Breast epithelium (tissue), 4 donors: ENCODE data around the gene CYP26B1. TPM values are rescaled to one million over a fixed set of nuclear protein-coding genes. Genes with fewer than 3 reads are reported as not detected.
"Not testable (repeated sequence)": the region's sequence is repeated elsewhere in the genome, so short reads cannot be mapped to it uniquely, and the experiment has no call there.

Experiments used
- DNase-seq, 2 donors: peaks; one replicate each; pipeline ENCODE4 v3.0.0-alpha.2; 2019; ENCODE audit warnings: low spot score in 2 of 2
- H3K27ac ChIP-seq, 2 donors: fragments of 200-600 bp; sonication (generic) in 1 of 2; one replicate each; pipeline ENCODE4 v1.5.1; 2016 to 2019; ENCODE audit warnings: mild to moderate bottlenecking in 1 of 2
- H3K27me3 ChIP-seq, 2 donors: fragments of 200-600 bp; sonication (generic) in 1 of 2; one replicate each; pipeline versions ENCODE4 v1.5.1 to v1.6.0; 2017 to 2019; ENCODE audit warnings: control low read depth in 1 of 2, mild to moderate bottlenecking in 1 of 2
- H3K36me3 ChIP-seq: fragments of 200-600 bp; one replicate; pipeline ENCODE4 v1.5.1; 2019
- H3K4me1 ChIP-seq, 2 donors: fragments of 200-600 bp; sonication (generic); one replicate each; pipeline ENCODE4 v1.5.1; 2016 to 2019; ENCODE audit warnings: control low read depth in 1 of 2
- H3K4me3 ChIP-seq, 3 donors: fragments of 200-600 bp; sonication (generic); 1 replicate in 2 of 3; 2 replicates in 1 of 3; pipeline ENCODE4 v1.5.1; 2016 to 2019; ENCODE audit warnings: mild to moderate bottlenecking in 3 of 3, moderate library complexity in 2 of 3
- H3K9me3 ChIP-seq, 2 donors: fragments of 200-600 bp; sonication (generic) in 1 of 2; one replicate each; pipeline ENCODE4 v1.5.1; 2016 to 2019; ENCODE audit warnings: control low read depth in 1 of 2
- POLR2A ChIP-seq: fragments of 450-650 bp; IDR thresholded peaks from one replicate; pipeline ENCODE4 v1.6.1; 2016; ENCODE audit warnings: antibody characterized with exemption, mild to moderate bottlenecking, moderate library complexity
- POLR2AphosphoS5 ChIP-seq, 3 donors: sonication (generic); formaldehyde crosslinking; IDR thresholded peaks; one replicate each; pipeline ENCODE4 v1.6.1; 2017; ENCODE audit warnings: antibody characterized with exemption in 3 of 3
- intact Hi-C: fragments of 100-400 bp; cut with DNase I; formaldehyde crosslinking; loops from one replicate; pipeline ENCODE4 v1.15.1; 2023; ENCODE audit warnings: low total_unique reads
- total RNA-seq, 3 donors: library from RNA; depleted of rRNA; stranded (reverse); fragments of >200 nt; gene quantifications; one replicate each; pipeline ENCODE4 v1.1.0, GENCODE V29; 2016
- TF ChIP-seq, protein P1 (sequence below), 3 donors: fragments of 450-650 bp; IDR thresholded peaks; one replicate each; pipeline ENCODE4 v1.5.1; 2016 to 2017; ENCODE audit warnings: antibody characterized with exemption in 3 of 3, mild to moderate bottlenecking in 3 of 3, moderate library complexity in 3 of 3

CYP26B1 gene
- total RNA-seq, 3 donors from 2014 or later, result 3.8 to 41.6 (median 3.9) TPM

DNA sequence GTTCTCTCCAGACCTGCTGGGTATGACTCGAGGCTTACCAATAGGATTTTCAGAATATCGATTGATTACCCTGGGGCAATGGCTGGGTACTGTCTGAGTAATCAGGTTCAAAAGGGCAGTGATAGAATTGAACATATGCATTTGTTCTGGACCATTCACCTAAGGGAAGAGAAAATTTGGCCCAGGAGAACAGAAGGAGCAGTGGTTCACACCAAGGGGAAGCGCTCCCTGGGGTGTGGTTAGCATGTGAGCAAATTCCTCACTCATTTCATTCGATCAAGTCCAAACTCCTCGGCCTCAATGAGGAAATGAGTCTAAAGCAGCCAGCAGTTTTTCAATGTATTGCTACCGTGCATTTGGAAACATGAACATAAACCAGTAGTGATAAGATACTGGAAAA, 55.6 kb downstream of the CYP26B1 start:
- H3K4me3 ChIP-seq, result no peak overlapping the region
- DNase-seq, result no peak
- H3K36me3 ChIP-seq, result no peaks in the 10 kb centered on the region

DNA sequence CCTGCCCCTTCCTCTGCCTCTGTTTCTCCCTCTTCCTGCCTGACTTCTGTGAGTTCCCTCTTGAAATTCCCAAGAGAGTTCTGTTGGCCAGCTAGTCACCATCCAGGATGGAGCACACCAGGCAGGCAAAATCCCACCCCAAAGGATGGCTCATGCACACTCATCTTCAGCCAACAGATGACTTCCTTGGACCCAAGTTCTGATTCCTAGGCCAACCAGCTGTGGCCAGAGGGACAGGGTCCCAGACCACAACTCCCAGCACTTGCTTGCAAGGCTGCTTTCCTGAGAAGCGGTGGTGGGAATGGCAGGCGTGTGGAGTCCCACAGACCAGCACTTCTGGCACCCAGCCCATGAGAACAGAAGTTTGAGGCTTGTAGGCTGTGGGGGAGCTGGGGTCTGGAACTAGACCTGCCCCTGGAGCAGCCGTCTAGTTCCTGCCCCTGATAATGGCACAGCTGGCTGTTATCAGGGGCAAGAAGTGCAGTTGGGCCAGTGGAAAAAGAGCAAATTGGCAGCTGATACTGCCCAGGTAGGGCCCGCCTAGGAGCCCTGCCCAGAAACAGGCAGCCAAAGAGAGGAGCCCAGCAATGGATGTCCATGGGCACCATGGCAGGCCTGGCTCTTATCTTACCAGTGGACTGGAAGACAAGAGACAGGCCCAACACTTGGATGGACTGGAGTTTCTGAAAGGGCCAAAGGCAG, 56.7 kb downstream of the CYP26B1 start:
- H3K36me3 ChIP-seq, result no peaks in the 10 kb centered on the region
- H3K27me3 ChIP-seq, result no peaks in the 10 kb centered on the region
- no peaks in the 10 kb centered on the region for H3K4me1 ChIP-seq
- H3K4me3 ChIP-seq, result no peak overlapping the region
- DNase-seq, result peak in 1 of 2 donors; percentile 12
- H3K27ac ChIP-seq, result no peak overlapping the region
- no peaks in the 10 kb centered on the region for H3K9me3 ChIP-seq
- no peak for TF ChIP-seq POLR2A
- no peak for TF ChIP-seq POLR2AphosphoS5 (IDR thresholded peaks at IDR 0.05)
- TF ChIP-seq, protein P1, sequence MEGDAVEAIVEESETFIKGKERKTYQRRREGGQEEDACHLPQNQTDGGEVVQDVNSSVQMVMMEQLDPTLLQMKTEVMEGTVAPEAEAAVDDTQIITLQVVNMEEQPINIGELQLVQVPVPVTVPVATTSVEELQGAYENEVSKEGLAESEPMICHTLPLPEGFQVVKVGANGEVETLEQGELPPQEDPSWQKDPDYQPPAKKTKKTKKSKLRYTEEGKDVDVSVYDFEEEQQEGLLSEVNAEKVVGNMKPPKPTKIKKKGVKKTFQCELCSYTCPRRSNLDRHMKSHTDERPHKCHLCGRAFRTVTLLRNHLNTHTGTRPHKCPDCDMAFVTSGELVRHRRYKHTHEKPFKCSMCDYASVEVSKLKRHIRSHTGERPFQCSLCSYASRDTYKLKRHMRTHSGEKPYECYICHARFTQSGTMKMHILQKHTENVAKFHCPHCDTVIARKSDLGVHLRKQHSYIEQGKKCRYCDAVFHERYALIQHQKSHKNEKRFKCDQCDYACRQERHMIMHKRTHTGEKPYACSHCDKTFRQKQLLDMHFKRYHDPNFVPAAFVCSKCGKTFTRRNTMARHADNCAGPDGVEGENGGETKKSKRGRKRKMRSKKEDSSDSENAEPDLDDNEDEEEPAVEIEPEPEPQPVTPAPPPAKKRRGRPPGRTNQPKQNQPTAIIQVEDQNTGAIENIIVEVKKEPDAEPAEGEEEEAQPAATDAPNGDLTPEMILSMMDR (IDR thresholded peaks at IDR 0.05), result no peak
- intact Hi-C loops, result no loop called here

More for the DNA sequence above, 55.6 kb downstream of the CYP26B1 start:
- Histone ChIP-seq H3K27me3 (no peaks in the 10 kb centered on the region), H3K9me3 (no peaks in the 10 kb centered on the region), H3K27ac (no peak overlapping the region), H3K4me1 (no peaks in the 10 kb centered on the region)
- no peak for TF ChIP-seq POLR2A
- TF ChIP-seq, protein P1 (IDR thresholded peaks at IDR 0.05), result no peak
- intact Hi-C loops, result no loop called here

DNA sequence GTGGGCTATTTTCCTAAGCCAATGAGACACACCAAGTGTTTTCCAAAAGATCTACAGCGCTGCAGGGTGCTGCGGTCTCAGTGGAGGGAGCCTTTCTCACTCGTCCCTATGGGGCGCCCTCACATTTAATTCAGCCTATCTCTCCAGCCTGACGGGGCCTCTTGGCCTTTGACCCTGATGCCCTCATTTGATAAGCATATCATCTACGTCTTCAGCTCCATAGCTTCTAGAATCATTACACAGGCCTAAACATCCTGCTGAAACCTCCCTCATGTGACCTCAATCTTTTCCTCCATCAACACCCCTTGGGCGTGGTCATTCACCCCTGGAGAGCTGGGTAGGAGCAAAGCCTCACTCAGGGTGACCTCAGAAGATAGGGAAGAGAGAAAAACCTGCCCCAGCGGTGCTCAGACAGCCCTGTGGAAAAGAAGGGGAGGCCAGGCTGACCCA, 57.4 kb downstream of the CYP26B1 start:
- no peaks in the 10 kb centered on the region for H3K4me1 ChIP-seq
- TF ChIP-seq, protein P1 (IDR thresholded peaks at IDR 0.05), result no peak
- TF ChIP-seq POLR2AphosphoS5 (IDR thresholded peaks at IDR 0.05) (no peak), POLR2A (no peak)
- H3K36me3 ChIP-seq, result no peaks in the 10 kb centered on the region
- no peaks in the 10 kb centered on the region for H3K9me3 ChIP-seq
- intact Hi-C loops, result no loop called here
- DNase-seq, result peak in 1 of 2 donors; percentile 10
- H3K4me3 ChIP-seq, result no peak overlapping the region
- H3K27ac ChIP-seq, result no peak overlapping the region
- H3K27me3 ChIP-seq, result no peaks in the 10 kb centered on the region

DNA sequence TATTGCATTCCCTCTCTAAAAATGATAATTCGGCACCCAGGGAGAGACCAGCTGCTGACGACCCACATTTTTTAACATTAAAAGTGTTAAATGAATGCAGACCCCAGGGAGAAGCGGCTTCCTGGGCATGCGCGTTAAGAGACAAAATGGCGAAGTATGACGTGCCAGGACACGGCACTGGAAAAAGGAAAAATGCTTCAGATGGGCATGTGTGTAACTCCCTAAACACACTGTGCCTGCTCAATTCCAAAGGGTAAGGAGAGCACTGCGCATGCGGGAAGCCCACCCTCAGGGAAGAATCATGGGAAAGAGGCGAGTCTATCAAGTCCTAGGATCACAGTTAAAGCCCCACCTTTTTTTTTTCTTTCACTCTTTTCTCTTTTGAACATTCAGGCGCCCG, 58.1 kb downstream of the CYP26B1 start:
- no peaks in the 10 kb centered on the region for H3K27me3 ChIP-seq
- no peak for DNase-seq
- no peaks in the 10 kb centered on the region for H3K9me3 ChIP-seq

DNA sequence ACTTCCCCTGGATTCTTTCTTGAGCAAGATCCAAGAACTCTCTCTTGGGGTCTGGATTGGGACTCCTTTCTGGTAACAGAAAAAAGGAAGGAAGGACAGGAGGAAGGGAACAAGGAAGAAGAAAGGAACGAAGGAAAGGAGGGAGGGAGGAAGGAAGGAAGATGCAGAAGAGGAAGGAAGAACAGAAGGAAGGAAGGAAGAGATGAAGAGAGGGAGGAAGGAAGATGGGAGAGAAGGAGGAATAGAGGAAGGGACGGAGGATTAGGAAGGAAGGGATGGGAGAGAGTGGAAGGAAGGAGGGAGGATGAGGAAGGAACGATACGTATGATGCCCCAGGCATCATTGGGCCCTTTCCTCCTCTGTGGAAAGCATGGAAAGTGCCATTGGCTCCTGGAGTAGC, 58.6 kb downstream of the CYP26B1 start:
- Histone ChIP-seq H3K4me3 (no peak overlapping the region), H3K9me3 (no peaks in the 10 kb centered on the region), H3K27ac (no peak overlapping the region), H3K27me3 (no peaks in the 10 kb centered on the region), H3K36me3 (no peaks in the 10 kb centered on the region), H3K4me1 (no peaks in the 10 kb centered on the region)
- no peak for DNase-seq
- no peak for TF ChIP-seq POLR2AphosphoS5 (IDR thresholded peaks at IDR 0.05)
- TF ChIP-seq, protein P1 (IDR thresholded peaks at IDR 0.05), result no peak
- no peak for TF ChIP-seq POLR2A
- intact Hi-C loops, result no loop called here

More for the DNA sequence above, 58.1 kb downstream of the CYP26B1 start:
- Histone ChIP-seq H3K36me3 (no peaks in the 10 kb centered on the region), H3K4me1 (no peaks in the 10 kb centered on the region), H3K4me3 (no peak overlapping the region), H3K27ac (no peak overlapping the region)
- intact Hi-C loops, result no loop called here
- no peak for TF ChIP-seq POLR2AphosphoS5 (IDR thresholded peaks at IDR 0.05)

DNA sequence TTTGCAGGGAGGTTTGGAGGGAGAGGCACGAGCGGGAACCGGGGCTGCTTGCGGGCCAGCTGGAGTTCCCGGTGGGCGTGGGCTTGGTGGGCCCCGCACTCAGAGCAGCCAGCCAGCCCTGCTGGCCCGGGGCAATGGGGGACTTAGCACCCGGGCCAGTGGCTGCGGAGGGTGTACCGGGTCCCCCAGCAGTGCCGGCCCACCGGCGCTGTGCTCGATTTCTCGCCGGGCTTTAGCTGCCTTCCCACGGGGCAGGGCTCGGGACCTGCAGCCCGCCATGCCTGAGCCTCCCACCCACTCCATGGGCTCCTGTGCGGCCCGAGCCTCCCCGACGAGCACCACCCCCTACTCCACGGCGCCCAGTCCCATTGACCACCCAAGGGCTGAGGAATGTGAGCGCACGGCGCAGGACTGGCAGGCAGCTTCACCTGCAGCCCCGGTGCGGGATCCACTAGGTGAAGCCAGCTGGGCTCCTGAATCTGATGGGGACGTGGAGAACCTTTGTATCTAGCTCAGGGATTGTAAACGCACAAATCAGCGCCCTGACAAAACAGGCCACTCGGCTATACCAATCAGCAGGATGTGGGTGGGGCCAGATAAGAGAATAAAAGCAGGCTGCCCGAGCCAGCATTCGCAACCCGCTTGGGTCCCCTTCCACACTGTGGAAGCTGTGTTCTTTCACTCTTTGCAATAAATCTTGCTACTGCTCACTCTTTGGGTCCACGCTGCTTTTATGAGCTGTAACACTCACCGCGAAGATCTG, 60.6 kb downstream of the CYP26B1 start:
- intact Hi-C loops, H3K27me3 ChIP-seq, DNase-seq, H3K9me3 ChIP-seq, H3K27ac ChIP-seq, H3K36me3 ChIP-seq, H3K4me3 ChIP-seq, H3K4me1 ChIP-seq: not testable (repeated sequence)
